ENCODE data around the gene SIGLEC9. TPM values are rescaled to one million over a fixed set of nuclear protein-coding genes. Genes with fewer than 3 reads are reported as not detected.

The SIGLEC9 gene
- total and polyA plus RNA-seq, 2 donors (not counting 1 experiment from before 2014, with no cell fraction given): 0.72 TPM; not detected in 1

- CTCF ChIA-PET: interaction anchor here (0.7 kb wide), 1 partner anchor 904 kb away, joined by 3 read pairs; no protein-coding TSS in a partner anchor
- TF ChIP-seq EZH2 (IDR thresholded peaks at IDR 0.05; ENCODE audit: borderline replicate concordance, insufficient read depth, low read depth, low read length, poor library complexity, severe bottlenecking) (no peak), CTCF (IDR thresholded peaks at IDR 0.05) (peak; percentile 72)
- H3K27ac ChIP-seq (ENCODE audit: low read length in 2 of 2): no peak overlapping the region
- no peaks in the 10 kb centered on the region for H3K4me1 ChIP-seq (ENCODE audit: control insufficient read depth in 2 of 2, insufficient read depth in 2 of 2, low read length in 2 of 2)
- no peaks in the 10 kb centered on the region for H3K79me2 ChIP-seq (ENCODE audit: control insufficient read depth, insufficient read depth, low read length)
- peaks cover 8% of the 10 kb centered on the region for H4K20me1 ChIP-seq (ENCODE audit: control insufficient read depth, insufficient read depth, low read length, poor library complexity, severe bottlenecking)
- DNase-seq: peak; percentile 53
- H3K27me3 ChIP-seq (replicated peaks in 1 of 4; ENCODE audit: control extremely low read depth in 1 of 4, control insufficient read depth in 3 of 4, insufficient read depth in 4 of 4, low read length in 3 of 4): no peaks in the 10 kb centered on the region
- Mint-ChIP-seq H3K9me3 (ENCODE audit: insufficient read depth) (no peaks in the 10 kb centered on the region), H3K4me1 (peaks cover 8% of the 10 kb centered on the region), H3K27me3 (no peaks in the 10 kb centered on the region), H3K4me3 (no peak overlapping the region), H3K27ac (no peak overlapping the region)
- peaks cover 0 to 12% of the 10 kb centered on the region in 2 experiments for H3K36me3 ChIP-seq (replicated peaks in 1 of 2; ENCODE audit: control extremely low read depth in 1 of 2, control insufficient read depth in 1 of 2, extremely low read depth in 1 of 2, insufficient read depth in 2 of 2, low read length in 1 of 2)
- 40% methylated on average over 15 of the region's 15 CpGs for WGBS (ENCODE audit: insufficient coverage)
- no peak overlapping the region for H3K9ac ChIP-seq (ENCODE audit: low read length)
- POLR2A ChIA-PET: no interaction called here
- no peak for ATAC-seq (ENCODE audit: low read depth)
- no peak overlapping the region for H2AFZ ChIP-seq (ENCODE audit: insufficient read depth, low read depth, low read length, poor library complexity, severe bottlenecking)
- intact Hi-C loops (cut with micrococcal nuclease): no loop called here
- H3K9me3 ChIP-seq (ENCODE audit: control extremely low read depth in 1 of 3, control insufficient read depth in 2 of 3, insufficient read depth in 1 of 3, low read length in 2 of 3): no peaks in the 10 kb centered on the region
- no peak overlapping the region for H3K4me2 ChIP-seq (replicated peaks; ENCODE audit: low read depth, low read length, poor library complexity, severe bottlenecking)
- H3K4me3 ChIP-seq (ENCODE audit: control extremely low read depth in 1 of 5, extremely low read depth in 1 of 5, insufficient read depth in 1 of 5, low read depth in 2 of 5, low read length in 4 of 5): no peak overlapping the region
Measured at GRCh38 chr19:51094696-51095279, 29.9 kb upstream of the SIGLEC9 start.

GRCh38 chr19:51096473-51097165, 28.1 kb upstream of the SIGLEC9 start:
- Histone ChIP-seq H3K4me2 (replicated peaks; ENCODE audit: low read depth, low read length, poor library complexity, severe bottlenecking) (no peak overlapping the region), H4K20me1 (ENCODE audit: control insufficient read depth, insufficient read depth, low read length, poor library complexity, severe bottlenecking) (peaks cover 21% of the 10 kb centered on the region), H3K9me3 (ENCODE audit: control extremely low read depth in 1 of 3, control insufficient read depth in 2 of 3, insufficient read depth in 1 of 3, low read length in 2 of 3) (no peaks in the 10 kb centered on the region), H3K79me2 (ENCODE audit: control insufficient read depth, insufficient read depth, low read length) (peaks cover 6% of the 10 kb centered on the region), H3K36me3 (replicated peaks in 1 of 2; ENCODE audit: control extremely low read depth in 1 of 2, control insufficient read depth in 1 of 2, extremely low read depth in 1 of 2, insufficient read depth in 2 of 2, low read length in 1 of 2) (peaks cover 5 to 12% of the 10 kb centered on the region in 2 experiments), H3K4me1 (ENCODE audit: control insufficient read depth in 2 of 2, insufficient read depth in 2 of 2, low read length in 2 of 2) (no peaks in the 10 kb centered on the region), H3K27ac (ENCODE audit: low read length in 2 of 2) (no peak overlapping the region), H3K9ac (ENCODE audit: low read length) (no peak overlapping the region), H3K27me3 (replicated peaks in 1 of 4; ENCODE audit: control extremely low read depth in 1 of 4, control insufficient read depth in 3 of 4, insufficient read depth in 4 of 4, low read length in 3 of 4) (no peaks in the 10 kb centered on the region), H2AFZ (ENCODE audit: insufficient read depth, low read depth, low read length, poor library complexity, severe bottlenecking) (no peak overlapping the region), H3K4me3 (ENCODE audit: control extremely low read depth in 1 of 5, extremely low read depth in 1 of 5, insufficient read depth in 1 of 5, low read depth in 2 of 5, low read length in 4 of 5) (no peak overlapping the region)
- 93% methylated on average over 6 of the region's 6 CpGs for WGBS (ENCODE audit: insufficient coverage)
- ChIA-PET CTCF (interaction anchor here (0.7 to 1.4 kb wide), 2 partner anchors 11 to 20 kb away, joined by 3 to 4 read pairs; no protein-coding TSS in a partner anchor), POLR2A (no interaction called here)
- ATAC-seq (ENCODE audit: low read depth): no peak
- H3K4me3 Mint-ChIP-seq: no peak overlapping the region
- peaks cover 8% of the 10 kb centered on the region for H3K4me1 Mint-ChIP-seq
- no peaks in the 10 kb centered on the region for H3K9me3 Mint-ChIP-seq (ENCODE audit: insufficient read depth)
- no peaks in the 10 kb centered on the region for H3K27me3 Mint-ChIP-seq
- H3K27ac Mint-ChIP-seq: no peak overlapping the region
- DNase-seq: no peak
- TF ChIP-seq CTCF (IDR thresholded peaks at IDR 0.05) (no peak), EZH2 (IDR thresholded peaks at IDR 0.05; ENCODE audit: borderline replicate concordance, insufficient read depth, low read depth, low read length, poor library complexity, severe bottlenecking) (no peak)
- intact Hi-C loops (cut with micrococcal nuclease): no loop called here
